Measurements from ENCODE around the gene VRK3.

Gene VRK3

GRCh38 chr19:50030225-50030624 is 5.1 kb upstream of the VRK3 start:
- no peak for DNase-seq (ENCODE audit: low read depth)

- DNase-seq (ENCODE audit: low read depth): no peak
These were observed 1.4 kb upstream of the VRK3 start for GRCh38 chr19:50026550-50026906.

- peak; percentile 92 for DNase-seq (ENCODE audit: low read depth)
These were observed 800 bp upstream of the VRK3 start, which contains the start of gene ZNF473 for GRCh38 chr19:50025794-50026549. Gene ZNF473, plus strand, starts transcription at chr19:50026005. Its CDS starts 5,078 bp downstream, at chr19:50031083.

- DNase-seq (ENCODE audit: low read depth): no peak
These were observed 502 bp downstream of the VRK3 start for GRCh38 chr19:50024719-50025021.

- DNase-seq (ENCODE audit: low read depth): no peak
These were observed 2.3 kb downstream of the VRK3 start for GRCh38 chr19:50022823-50023222.

GRCh38 chr19:50020481-50020880 is 4.7 kb downstream of the VRK3 start:
- DNase-seq (ENCODE audit: low read depth): no peak

GRCh38 chr19:50016225-50016807 is 8.9 kb downstream of the VRK3 start:
- no peak for DNase-seq (ENCODE audit: low read depth)

GRCh38 chr19:50008532-50008931 is 16.6 kb downstream of the VRK3 start:
- no peak for DNase-seq (ENCODE audit: low read depth)

GRCh38 chr19:50007947-50008346 is 17.2 kb downstream of the VRK3 start:
- no peak for DNase-seq (ENCODE audit: low read depth)

GRCh38 chr19:50007170-50007569 is 18.0 kb downstream of the VRK3 start:
- no peak for DNase-seq (ENCODE audit: low read depth)

- no peak for DNase-seq (ENCODE audit: low read depth)
These were observed 19.7 kb downstream of the VRK3 start for GRCh38 chr19:50005428-50005827.

- DNase-seq (ENCODE audit: low read depth): peak; percentile 90
These were observed 21.3 kb downstream of the VRK3 start for GRCh38 chr19:50003810-50004419.

- DNase-seq (ENCODE audit: low read depth): no peak
These were observed 21.9 kb downstream of the VRK3 start for GRCh38 chr19:50003254-50003788.

GRCh38 chr19:50002386-50002960 is 22.7 kb downstream of the VRK3 start:
- DNase-seq (ENCODE audit: low read depth): no peak

- no peak for DNase-seq (ENCODE audit: low read depth)
These were observed 23.4 kb downstream of the VRK3 start for GRCh38 chr19:50001775-50002174.

GRCh38 chr19:50000841-50001557 is 24.2 kb downstream of the VRK3 start:
- no peak for DNase-seq (ENCODE audit: low read depth)

GRCh38 chr19:50000038-50000840 is 24.9 kb downstream of the VRK3 start:
- DNase-seq (ENCODE audit: low read depth): no peak

- no peak for DNase-seq (ENCODE audit: low read depth)
These were observed 25.7 kb downstream of the VRK3 start for GRCh38 chr19:49999371-50000010.

GRCh38 chr19:49997709-49998108 is 27.5 kb downstream of the VRK3 start:
- no peak for DNase-seq (ENCODE audit: low read depth)

- DNase-seq (ENCODE audit: low read depth): no peak
These were observed 36.7 kb downstream of the VRK3 start for GRCh38 chr19:49988433-49988832.

GRCh38 chr19:49988007-49988406 is 37.2 kb downstream of the VRK3 start:
- DNase-seq (ENCODE audit: low read depth): no peak
